Lower leg skin (tissue), 3 donors: ENCODE results near the gene C1QTNF7.

ENCODE experiments used
- POLR2A ChIP-seq, 2 donors: fragments of 450-650 bp; IDR thresholded peaks; one replicate each; pipeline ENCODE4 v1.6.1; 2016 to 2017; ENCODE audit warnings: antibody characterized with exemption in 2 of 2, mild to moderate bottlenecking in 1 of 2, moderate library complexity in 1 of 2
- TF ChIP-seq, protein P1 (sequence below), 3 donors: fragments of 450-650 bp; IDR thresholded peaks; one replicate each; pipeline ENCODE4 v1.5.1; 2016; ENCODE audit warnings: antibody characterized with exemption in 3 of 3, mild to moderate bottlenecking in 3 of 3, moderate library complexity in 2 of 3

DNA sequence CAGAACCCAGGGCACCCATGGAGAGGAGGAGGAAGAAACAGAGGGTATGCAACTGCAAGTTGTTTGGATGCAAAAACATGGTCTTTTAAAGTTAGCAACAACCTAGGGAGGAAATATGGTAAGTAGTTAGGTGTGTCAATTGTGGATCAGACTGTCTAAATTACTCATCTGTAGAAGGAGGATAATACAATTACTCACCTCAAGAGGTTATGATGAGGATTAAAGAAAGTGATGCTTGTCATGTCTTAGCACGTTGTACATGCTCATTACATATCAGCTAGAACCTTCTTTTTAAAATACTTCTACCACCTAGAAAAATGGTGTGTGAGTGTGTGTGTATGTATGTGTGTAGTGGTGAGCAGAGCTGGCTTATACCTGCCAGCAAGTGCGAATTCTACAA lies 2.3 kb upstream of the C1QTNF7 start:
- TF ChIP-seq, protein P1, sequence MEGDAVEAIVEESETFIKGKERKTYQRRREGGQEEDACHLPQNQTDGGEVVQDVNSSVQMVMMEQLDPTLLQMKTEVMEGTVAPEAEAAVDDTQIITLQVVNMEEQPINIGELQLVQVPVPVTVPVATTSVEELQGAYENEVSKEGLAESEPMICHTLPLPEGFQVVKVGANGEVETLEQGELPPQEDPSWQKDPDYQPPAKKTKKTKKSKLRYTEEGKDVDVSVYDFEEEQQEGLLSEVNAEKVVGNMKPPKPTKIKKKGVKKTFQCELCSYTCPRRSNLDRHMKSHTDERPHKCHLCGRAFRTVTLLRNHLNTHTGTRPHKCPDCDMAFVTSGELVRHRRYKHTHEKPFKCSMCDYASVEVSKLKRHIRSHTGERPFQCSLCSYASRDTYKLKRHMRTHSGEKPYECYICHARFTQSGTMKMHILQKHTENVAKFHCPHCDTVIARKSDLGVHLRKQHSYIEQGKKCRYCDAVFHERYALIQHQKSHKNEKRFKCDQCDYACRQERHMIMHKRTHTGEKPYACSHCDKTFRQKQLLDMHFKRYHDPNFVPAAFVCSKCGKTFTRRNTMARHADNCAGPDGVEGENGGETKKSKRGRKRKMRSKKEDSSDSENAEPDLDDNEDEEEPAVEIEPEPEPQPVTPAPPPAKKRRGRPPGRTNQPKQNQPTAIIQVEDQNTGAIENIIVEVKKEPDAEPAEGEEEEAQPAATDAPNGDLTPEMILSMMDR (IDR thresholded peaks at IDR 0.05): no peak
- no peak for TF ChIP-seq POLR2A (IDR thresholded peaks at IDR 0.05)
